Breast epithelium (tissue), 4 donors: Measurements from ENCODE around the gene ZNF787. TPM values are rescaled to one million over a fixed set of nuclear protein-coding genes. Genes with fewer than 3 reads are reported as not detected.

ENCODE experiments used
- DNase-seq, 2 donors: peaks; one replicate each; pipeline ENCODE4 v3.0.0-alpha.2; 2019; ENCODE audit warnings: low spot score in 2 of 2
- H3K27ac ChIP-seq, 2 donors: fragments of 200-600 bp; sonication (generic) in 1 of 2; one replicate each; pipeline ENCODE4 v1.5.1; 2016 to 2019; ENCODE audit warnings: mild to moderate bottlenecking in 1 of 2
- H3K27me3 ChIP-seq, 2 donors: fragments of 200-600 bp; sonication (generic) in 1 of 2; one replicate each; pipeline versions ENCODE4 v1.5.1 to v1.6.0; 2017 to 2019; ENCODE audit warnings: control low read depth in 1 of 2, mild to moderate bottlenecking in 1 of 2
- H3K36me3 ChIP-seq: fragments of 200-600 bp; one replicate; pipeline ENCODE4 v1.5.1; 2019
- H3K4me1 ChIP-seq, 2 donors: fragments of 200-600 bp; sonication (generic); one replicate each; pipeline ENCODE4 v1.5.1; 2016 to 2019; ENCODE audit warnings: control low read depth in 1 of 2
- H3K4me3 ChIP-seq, 3 donors: fragments of 200-600 bp; sonication (generic); 1 replicate in 2 of 3; 2 replicates in 1 of 3; pipeline ENCODE4 v1.5.1; 2016 to 2019; ENCODE audit warnings: mild to moderate bottlenecking in 3 of 3, moderate library complexity in 2 of 3
- H3K9me3 ChIP-seq, 2 donors: fragments of 200-600 bp; sonication (generic) in 1 of 2; one replicate each; pipeline ENCODE4 v1.5.1; 2016 to 2019; ENCODE audit warnings: control low read depth in 1 of 2
- CTCF ChIP-seq, 3 donors: fragments of 450-650 bp; IDR thresholded peaks; one replicate each; pipeline ENCODE4 v1.5.1; 2016 to 2017; ENCODE audit warnings: antibody characterized with exemption in 3 of 3, mild to moderate bottlenecking in 3 of 3, moderate library complexity in 3 of 3
- POLR2A ChIP-seq: fragments of 450-650 bp; IDR thresholded peaks from one replicate; pipeline ENCODE4 v1.6.1; 2016; ENCODE audit warnings: antibody characterized with exemption, mild to moderate bottlenecking, moderate library complexity
- POLR2AphosphoS5 ChIP-seq, 3 donors: sonication (generic); formaldehyde crosslinking; IDR thresholded peaks; one replicate each; pipeline ENCODE4 v1.6.1; 2017; ENCODE audit warnings: antibody characterized with exemption in 3 of 3
- intact Hi-C: fragments of 100-400 bp; cut with DNase I; formaldehyde crosslinking; loops from one replicate; pipeline ENCODE4 v1.15.1; 2023; ENCODE audit warnings: low total_unique reads
- total RNA-seq, 3 donors: library from RNA; depleted of rRNA; stranded (reverse); fragments of >200 nt; gene quantifications; one replicate each; pipeline ENCODE4 v1.1.0, GENCODE V29; 2016

Gene ZNF787
- total RNA-seq, 3 donors from 2014 or later: 10.2 to 11.1 (median 10.4) TPM

DNA sequence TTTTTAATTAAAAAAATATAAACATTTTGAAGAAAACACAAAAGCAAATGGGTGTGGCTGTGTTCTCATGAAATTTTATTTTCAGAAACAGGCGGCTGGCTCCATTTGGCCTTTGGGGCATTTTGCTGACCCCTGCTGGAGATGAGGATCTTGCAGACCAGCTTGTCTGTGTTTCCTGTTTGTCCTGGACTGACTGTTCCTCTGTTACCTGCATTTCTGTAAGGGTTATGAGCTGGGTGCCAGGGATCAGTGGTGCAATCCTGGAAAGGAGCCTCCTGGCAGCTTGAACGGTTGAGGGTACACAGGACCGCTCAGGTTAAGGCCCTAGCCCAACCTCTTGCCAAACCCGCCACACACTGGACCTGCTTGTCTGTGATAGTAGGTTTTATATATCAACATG, 49.9 kb downstream of the ZNF787 start:
- Histone ChIP-seq H3K4me1 (peaks cover 0 to 5% of the 10 kb centered on the region in 2 donors), H3K27ac (no peak overlapping the region), H3K9me3 (no peaks in the 10 kb centered on the region), H3K27me3 (peaks cover 0 to 7% of the 10 kb centered on the region in 2 donors), H3K36me3 (no peaks in the 10 kb centered on the region), H3K4me3 (no peak overlapping the region)
- intact Hi-C loops: no loop called here
- no peak for DNase-seq
- TF ChIP-seq CTCF (IDR thresholded peaks at IDR 0.05): no peak
- no peak for TF ChIP-seq POLR2A
- no peak for TF ChIP-seq POLR2AphosphoS5 (IDR thresholded peaks at IDR 0.05)

DNA sequence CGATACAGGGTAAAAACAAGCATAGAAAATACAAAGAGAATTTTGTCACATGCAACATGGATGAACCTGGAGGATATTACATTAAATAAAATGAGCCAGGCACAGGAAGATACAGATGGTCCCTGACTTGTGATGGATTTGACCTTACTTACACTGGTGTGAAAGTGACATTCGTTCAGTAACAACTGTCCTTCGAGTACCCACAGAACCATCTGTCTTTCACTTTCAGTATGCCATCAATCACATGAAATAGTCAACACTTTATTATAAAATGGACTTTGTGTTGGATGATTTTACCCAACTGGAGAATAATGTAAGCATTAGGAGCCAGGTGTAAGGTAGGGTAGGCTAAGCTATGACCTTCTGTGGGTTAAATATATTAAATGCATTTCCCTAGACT, 51.5 kb downstream of the ZNF787 start:
- TF ChIP-seq CTCF (IDR thresholded peaks at IDR 0.05) (no peak), POLR2AphosphoS5 (IDR thresholded peaks at IDR 0.05) (no peak), POLR2A (no peak)
- Histone ChIP-seq H3K27me3 (peaks cover 0 to 18% of the 10 kb centered on the region in 2 donors), H3K4me3 (no peak overlapping the region), H3K27ac (no peak overlapping the region), H3K4me1 (peaks cover 0 to 5% of the 10 kb centered on the region in 2 donors), H3K36me3 (no peaks in the 10 kb centered on the region), H3K9me3 (no peaks in the 10 kb centered on the region)
- DNase-seq: no peak
- intact Hi-C loops: no loop called here

DNA sequence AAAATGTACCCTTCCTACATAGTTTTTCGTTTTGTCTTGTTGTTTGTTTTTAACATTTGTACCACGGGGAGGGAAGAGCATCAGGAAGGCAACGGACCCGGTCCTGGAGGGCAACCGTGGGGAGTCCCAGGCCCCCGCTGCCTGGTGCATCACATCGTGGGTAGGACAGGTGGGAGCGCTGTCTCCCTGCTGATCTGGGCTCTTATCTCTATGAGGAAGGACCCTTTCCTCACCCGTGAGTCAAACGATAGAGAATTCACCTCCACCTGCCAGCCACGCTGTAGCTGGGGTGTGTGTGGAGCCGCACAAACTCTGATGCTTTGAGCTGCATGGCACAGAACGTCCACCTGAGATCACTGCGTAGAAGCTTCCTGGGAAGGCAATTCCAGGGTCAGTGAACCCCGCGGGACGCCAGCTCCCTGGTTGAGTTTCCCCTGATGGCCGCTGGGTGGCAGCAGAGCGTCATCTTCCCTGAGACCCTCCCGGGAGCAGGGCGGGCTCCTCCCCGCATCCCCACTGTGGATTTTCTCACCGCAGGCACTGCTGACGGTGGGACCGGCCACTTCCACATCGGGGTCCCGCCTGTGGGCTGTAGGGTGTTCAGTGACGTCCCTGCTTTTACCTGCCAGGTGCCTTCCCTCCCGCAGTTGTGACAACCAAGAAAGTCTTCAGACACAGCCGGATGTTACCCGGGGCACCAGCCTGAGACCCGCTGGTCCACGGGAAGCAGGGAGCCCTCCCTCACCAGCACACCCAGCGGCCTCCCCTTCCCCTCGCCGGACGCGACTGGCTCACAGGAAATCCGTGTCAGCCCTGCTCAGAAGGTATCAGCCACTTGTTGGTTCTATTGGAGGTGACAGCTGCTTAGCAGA, 54.7 kb downstream of the ZNF787 start:
- Histone ChIP-seq H3K27ac (no peak overlapping the region), H3K4me1 (peaks cover 0 to 5% of the 10 kb centered on the region in 2 donors), H3K4me3 (peak overlapping the region in 2 of 3 donors; percentile 26 to 54), H3K27me3 (peaks cover 0 to 27% of the 10 kb centered on the region in 2 donors), H3K36me3 (no peaks in the 10 kb centered on the region), H3K9me3 (no peaks in the 10 kb centered on the region)
- intact Hi-C loops: no loop called here
- DNase-seq: peak; percentile 33 to 74
- TF ChIP-seq POLR2A (no peak), POLR2AphosphoS5 (IDR thresholded peaks at IDR 0.05) (no peak), CTCF (IDR thresholded peaks at IDR 0.05) (peak; percentile 31 to 83 (median 75))

- no peak overlapping the region for H3K27ac ChIP-seq
- no peaks in the 10 kb centered on the region for H3K36me3 ChIP-seq
- no peaks in the 10 kb centered on the region for H3K4me1 ChIP-seq
- intact Hi-C loops: no loop called here
- DNase-seq: no peak
- no peak overlapping the region for H3K4me3 ChIP-seq
- H3K27me3 ChIP-seq: no peaks in the 10 kb centered on the region
- no peak for TF ChIP-seq CTCF (IDR thresholded peaks at IDR 0.05)
- TF ChIP-seq POLR2A: no peak
- TF ChIP-seq POLR2AphosphoS5 (IDR thresholded peaks at IDR 0.05): no peak
- peaks cover 0 to 2% of the 10 kb centered on the region in 2 donors for H3K9me3 ChIP-seq
Observed at GRCh38 chr19:56053596-56053995, 67.5 kb downstream of the ZNF787 start.

Other genes starting within 250 kb of the ZNF787 start
- under 1 TPM in 2 of 3 donors, not detected in 1; 0.33 to 0.73 TPM for gene NLRP13, start 189.0 kb downstream of the ZNF787 start, total RNA-seq
- under 1 TPM in 2 of 3 donors, not detected in 1; 0.29 to 0.33 TPM for gene NLRP8, start 173.5 kb downstream of the ZNF787 start, total RNA-seq
- under 1 TPM in 2 of 3 donors, not detected in 1; 0.44 to 0.98 TPM for gene NLRP5, start 134.5 kb downstream of the ZNF787 start, total RNA-seq
- gene ZNF444, start 20.0 kb upstream of the ZNF787 start, total RNA-seq: 10 to 100 TPM; 13.9 to 38.5 (median 33.1) TPM
- gene GALP, start 54.7 kb upstream of the ZNF787 start, total RNA-seq: not detected
- not detected for gene ZSCAN5B, start 76.5 kb upstream of the ZNF787 start, total RNA-seq
- gene ZSCAN5C, start 81.0 kb upstream of the ZNF787 start, total RNA-seq: not detected
- gene EDDM13, start 151.5 kb upstream of the ZNF787 start, total RNA-seq: 1 to 10 TPM in 1 of 3 donors, not detected in 2; 1.3 TPM
- gene ZSCAN5A, start 193.5 kb upstream of the ZNF787 start, total RNA-seq: 10 to 100 TPM in 2 of 3 donors, 1 to 10 TPM in 1; 6.2 to 13.3 (median 12.5) TPM